Thoracic aorta (tissue), 2 donors: ENCODE data around the gene TRIM37. TPM values are rescaled to one million over a fixed set of nuclear protein-coding genes. Genes with fewer than 3 reads are reported as not detected.
A peak's percentile ranks its signal among the peaks of the same experiment; 100 is the strongest.

ENCODE experiments used
- ATAC-seq: fragments of 150-250 bp; one replicate; pipeline ENCODE4 v1.8.0; 2017; ENCODE audit warnings: low read depth; ENCODE audit not compliant: insufficient number of reproducible peaks, low FRiP score
- DNase-seq: peaks from one replicate; pipeline ENCODE4 v3.0.0-alpha.2; 2020; ENCODE audit warnings: low spot score
- H3K27ac ChIP-seq, 2 donors: fragments of 200-600 bp; sonication (generic); 1 replicate in 1 of 2; 2 replicates in 1 of 2; pipeline ENCODE4 v1.5.1; 2016; ENCODE audit warnings: mild to moderate bottlenecking in 2 of 2, moderate library complexity in 2 of 2
- H3K27me3 ChIP-seq: fragments of 200-600 bp; sonication (generic); replicated peaks from 2 replicates; pipeline ENCODE4 v1.6.0; 2016; ENCODE audit warnings: mild to moderate bottlenecking; ENCODE audit not compliant: insufficient read depth
- H3K36me3 ChIP-seq: fragments of 200-600 bp; sonication (generic); one replicate; pipeline ENCODE4 v1.5.1; 2016
- H3K4me1 ChIP-seq, 2 donors: fragments of 200-600 bp; sonication (generic); 1 replicate in 1 of 2; 2 replicates in 1 of 2; pipeline versions ENCODE4 v1.5.1 to v1.6.0; 2016; ENCODE audit warnings: low read depth in 2 of 2, mild to moderate bottlenecking in 1 of 2; ENCODE audit not compliant: control insufficient read depth in 1 of 2
- H3K4me3 ChIP-seq: fragments of 200-600 bp; sonication (generic); 2 replicates; pipeline ENCODE4 v1.5.1; 2016; ENCODE audit warnings: mild to moderate bottlenecking
- H3K9me3 ChIP-seq: fragments of 200-600 bp; sonication (generic); 2 replicates; pipeline ENCODE4 v1.5.1; 2016
- total RNA-seq, 2 donors: library from RNA; depleted of rRNA; stranded (reverse); fragments of >200 nt; gene quantifications; one replicate each; pipeline versions ENCODE4 v1.1.0 to v1.2.3, GENCODE V29; 2016
- TF ChIP-seq, protein P1 (sequence below): fragments of 200-600 bp; sonication (generic); IDR thresholded peaks from one replicate; pipeline ENCODE4 v1.5.1; 2019; ENCODE audit warnings: antibody characterized with exemption

Gene TRIM37
- total RNA-seq, 2 donors from 2014 or later = 17.9 to 26.5 TPM

DNA sequence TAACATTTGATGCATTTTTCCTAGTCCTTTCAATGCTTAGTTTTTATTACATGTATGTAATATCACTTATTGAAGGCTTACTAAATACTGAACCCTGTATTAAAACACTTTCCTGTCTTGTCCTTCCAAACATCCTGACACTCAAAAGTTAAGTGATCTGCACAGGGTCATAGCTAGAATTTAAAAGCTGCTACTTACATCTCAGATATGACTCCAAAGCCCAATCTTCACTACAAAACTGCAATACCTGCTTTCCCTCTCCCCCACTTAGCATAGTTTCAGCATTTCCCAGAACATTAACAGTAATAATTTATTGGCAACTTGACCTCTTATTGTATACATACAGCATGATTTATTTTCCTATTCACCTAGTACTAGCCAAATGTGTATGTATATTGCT lies 4.3 kb upstream of the TRIM37 start:
- H3K4me3 ChIP-seq = no peak overlapping the region
- no peaks in the 10 kb centered on the region for H3K9me3 ChIP-seq
- no peak for ATAC-seq
- no peak overlapping the region for H3K27ac ChIP-seq
- no peak for DNase-seq
- TF ChIP-seq, protein P1, sequence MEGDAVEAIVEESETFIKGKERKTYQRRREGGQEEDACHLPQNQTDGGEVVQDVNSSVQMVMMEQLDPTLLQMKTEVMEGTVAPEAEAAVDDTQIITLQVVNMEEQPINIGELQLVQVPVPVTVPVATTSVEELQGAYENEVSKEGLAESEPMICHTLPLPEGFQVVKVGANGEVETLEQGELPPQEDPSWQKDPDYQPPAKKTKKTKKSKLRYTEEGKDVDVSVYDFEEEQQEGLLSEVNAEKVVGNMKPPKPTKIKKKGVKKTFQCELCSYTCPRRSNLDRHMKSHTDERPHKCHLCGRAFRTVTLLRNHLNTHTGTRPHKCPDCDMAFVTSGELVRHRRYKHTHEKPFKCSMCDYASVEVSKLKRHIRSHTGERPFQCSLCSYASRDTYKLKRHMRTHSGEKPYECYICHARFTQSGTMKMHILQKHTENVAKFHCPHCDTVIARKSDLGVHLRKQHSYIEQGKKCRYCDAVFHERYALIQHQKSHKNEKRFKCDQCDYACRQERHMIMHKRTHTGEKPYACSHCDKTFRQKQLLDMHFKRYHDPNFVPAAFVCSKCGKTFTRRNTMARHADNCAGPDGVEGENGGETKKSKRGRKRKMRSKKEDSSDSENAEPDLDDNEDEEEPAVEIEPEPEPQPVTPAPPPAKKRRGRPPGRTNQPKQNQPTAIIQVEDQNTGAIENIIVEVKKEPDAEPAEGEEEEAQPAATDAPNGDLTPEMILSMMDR = no peak
- no peaks in the 10 kb centered on the region for H3K27me3 ChIP-seq
- H3K36me3 ChIP-seq = no peaks in the 10 kb centered on the region
- H3K4me1 ChIP-seq = peaks cover 4 to 22% of the 10 kb centered on the region in 2 donors

DNA sequence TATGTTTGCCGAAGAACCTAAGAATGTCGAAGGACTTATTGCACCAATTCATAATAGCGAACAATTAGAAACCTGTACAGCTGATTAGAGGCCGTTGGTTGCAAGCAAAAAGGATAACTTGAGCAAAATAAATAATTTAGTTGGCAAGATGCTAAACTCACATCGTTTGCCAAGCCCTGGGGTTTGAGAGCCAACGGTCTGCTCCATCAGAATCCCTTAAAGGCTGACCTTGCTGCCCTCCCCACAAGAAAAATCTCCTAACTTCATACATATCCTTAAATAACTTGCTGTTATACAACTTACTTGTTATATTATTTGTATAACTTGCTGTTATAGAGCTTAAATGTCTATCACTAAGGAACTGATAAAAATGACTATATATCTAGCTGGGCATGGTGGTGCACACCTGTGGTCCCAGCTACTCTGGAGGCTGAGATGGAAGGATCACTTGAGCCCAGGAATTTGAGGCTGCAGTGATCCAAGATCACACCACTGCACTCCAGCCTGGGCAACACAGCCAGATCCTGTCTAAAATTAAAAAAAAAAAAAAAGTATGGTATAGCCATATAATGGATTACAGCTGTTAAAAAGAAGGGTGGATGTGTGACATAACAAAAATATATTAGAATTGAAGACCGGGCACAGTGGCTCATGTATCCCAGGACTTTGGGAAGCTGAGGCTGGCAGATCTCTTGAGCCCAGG lies 1.9 kb upstream of the TRIM37 start:
- no peak overlapping the region for H3K27ac ChIP-seq
- TF ChIP-seq, protein P1 = no peak
- H3K4me1 ChIP-seq = peaks cover 18 to 34% of the 10 kb centered on the region in 2 donors
- H3K9me3 ChIP-seq = no peaks in the 10 kb centered on the region
- H3K27me3 ChIP-seq = no peaks in the 10 kb centered on the region
- no peak overlapping the region for H3K4me3 ChIP-seq
- no peaks in the 10 kb centered on the region for H3K36me3 ChIP-seq
- DNase-seq (no peak), ATAC-seq (no peak)

DNA sequence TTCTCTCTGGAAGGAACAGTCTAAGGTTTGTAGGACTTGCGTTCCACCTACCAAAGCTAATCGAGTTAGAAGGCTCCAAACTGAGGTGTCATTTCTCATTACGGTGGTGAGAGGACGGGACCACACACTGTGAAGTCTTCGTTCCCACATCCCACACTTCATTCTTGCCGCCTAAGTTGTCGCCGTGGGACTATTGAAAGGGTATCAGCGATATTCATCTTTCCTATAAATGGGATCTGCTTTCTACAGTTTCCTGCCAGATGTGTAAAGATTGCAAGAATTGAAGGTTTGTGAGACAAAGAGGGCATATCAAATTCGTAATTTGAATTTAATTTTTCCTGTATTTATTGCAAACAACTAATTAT lies 608 bp upstream of the TRIM37 start:
- H3K4me1 ChIP-seq = peaks cover 18 to 34% of the 10 kb centered on the region in 2 donors
- no peaks in the 10 kb centered on the region for H3K27me3 ChIP-seq
- ATAC-seq (no peak), DNase-seq (no peak)
- peak overlapping the region; percentile 80 to 92 for H3K27ac ChIP-seq
- H3K36me3 ChIP-seq = no peaks in the 10 kb centered on the region
- TF ChIP-seq, protein P1 = no peak
- H3K9me3 ChIP-seq = no peaks in the 10 kb centered on the region
- peak overlapping the region; percentile 93 for H3K4me3 ChIP-seq

DNA sequence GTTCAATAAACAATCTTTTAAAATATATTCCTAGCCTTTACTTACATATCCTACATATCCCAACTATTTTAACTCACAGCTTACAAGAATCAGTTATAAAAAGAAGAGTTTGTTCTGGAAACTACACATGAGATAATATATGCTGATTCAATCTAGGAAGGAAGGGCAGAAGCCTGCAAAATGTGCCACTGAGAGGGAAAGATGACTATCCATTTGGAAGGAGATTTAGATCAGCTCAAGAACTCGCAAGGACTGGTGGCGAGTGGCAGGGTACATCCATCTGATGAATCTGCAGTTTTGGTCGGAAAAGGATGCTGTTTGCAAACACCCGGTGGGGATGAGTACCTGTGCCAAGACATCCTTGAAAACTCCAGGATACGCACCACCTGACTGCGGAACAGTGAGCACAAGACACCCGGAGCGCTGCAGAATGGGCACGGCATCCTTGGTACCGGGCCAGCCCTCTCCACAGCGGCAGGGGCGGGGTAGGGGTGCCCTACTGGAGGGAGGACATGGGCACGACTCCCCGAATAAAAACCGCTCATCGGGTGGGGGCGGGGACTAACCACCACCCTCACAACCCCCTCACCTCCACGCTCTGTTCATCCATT lies 723 bp downstream of the TRIM37 start:
- peak; percentile 5 for DNase-seq
- Histone ChIP-seq H3K27ac (peak overlapping the region; percentile 80 to 92), H3K9me3 (no peaks in the 10 kb centered on the region), H3K27me3 (no peaks in the 10 kb centered on the region), H3K36me3 (no peaks in the 10 kb centered on the region), H3K4me1 (peaks cover 18 to 34% of the 10 kb centered on the region in 2 donors), H3K4me3 (peak overlapping the region; percentile 93)
- TF ChIP-seq, protein P1 = no peak
- ATAC-seq = no peak

DNA sequence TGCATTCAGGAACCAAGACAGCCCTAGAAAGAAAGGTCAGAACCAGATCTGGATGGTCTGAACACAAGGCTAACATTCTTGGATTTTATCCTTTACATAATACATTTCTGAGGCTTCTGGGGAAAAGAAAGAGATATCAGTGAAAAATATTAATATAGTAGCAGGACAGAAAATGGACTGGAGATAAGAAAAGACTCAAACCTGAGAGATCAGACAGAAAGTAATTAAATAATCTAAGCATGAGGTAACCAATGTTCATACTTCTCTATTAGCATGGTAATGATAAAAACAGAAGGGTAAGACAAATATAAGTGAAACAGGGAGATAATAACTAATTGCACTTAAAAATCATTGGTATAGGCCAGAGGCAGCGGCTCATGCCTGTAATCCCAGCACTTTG lies 5.5 kb downstream of the TRIM37 start:
- peaks cover 13% of the 10 kb centered on the region in 2 donors for H3K4me1 ChIP-seq
- no peak overlapping the region for H3K4me3 ChIP-seq
- H3K27ac ChIP-seq = no peak overlapping the region
- H3K27me3 ChIP-seq = no peaks in the 10 kb centered on the region
- H3K36me3 ChIP-seq = no peaks in the 10 kb centered on the region
- ATAC-seq (no peak), DNase-seq (no peak)
- H3K9me3 ChIP-seq = no peaks in the 10 kb centered on the region
- TF ChIP-seq, protein P1 = no peak
